GM18508 (cell line): ENCODE results near the gene SCGB1C2.
"Not testable (repeated sequence)": the region's sequence is repeated elsewhere in the genome, so short reads cannot be mapped to it uniquely, and the experiment has no call there.

Experiments used
- ATAC-seq: cut with Tn5 transposase; IDR thresholded peaks from one replicate; pipeline ENCODE4 v1.9.1; 2021; ENCODE audit warnings: moderate number of reproducible peaks; ENCODE audit not compliant: insufficient read depth, unreplicated experiment

SCGB1C2 gene

DNA sequence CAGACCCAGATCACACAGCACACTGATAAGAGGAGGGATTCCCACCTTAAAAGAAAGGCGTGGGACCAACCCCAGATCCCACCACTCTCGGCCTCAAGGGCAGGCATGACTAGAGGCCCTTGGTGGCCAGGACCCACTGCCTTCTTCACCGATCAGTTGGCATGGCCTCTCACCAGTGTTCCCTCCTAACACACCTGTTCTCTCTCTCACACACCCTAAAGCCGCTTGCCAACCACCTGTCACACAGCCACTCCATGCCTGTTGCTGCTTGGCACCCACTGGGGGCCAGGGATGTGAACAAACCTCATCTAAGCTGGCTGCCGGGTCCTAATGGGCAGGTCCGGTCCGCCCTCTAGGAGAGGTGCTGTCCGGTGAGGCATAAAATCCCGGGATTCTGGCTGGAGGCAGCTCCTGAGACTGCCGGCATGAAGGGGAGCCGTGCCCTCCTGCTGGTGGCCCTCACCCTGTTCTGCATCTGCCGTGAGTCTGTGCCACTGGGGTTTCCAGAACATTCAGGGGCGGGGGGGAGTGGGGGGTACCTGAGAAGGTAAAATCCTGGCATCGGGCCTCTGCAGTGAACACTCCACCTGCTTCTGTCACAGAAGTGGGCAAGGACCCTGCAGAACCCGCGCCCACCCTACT is at the start of gene SCGB1C2:
Gene SCGB1C2 (plus strand): TSS at position 404 of the 642 bp plus-strand sequence. CDS start 22 bp downstream, at position 426.
- not testable (repeated sequence) for ATAC-seq

DNA sequence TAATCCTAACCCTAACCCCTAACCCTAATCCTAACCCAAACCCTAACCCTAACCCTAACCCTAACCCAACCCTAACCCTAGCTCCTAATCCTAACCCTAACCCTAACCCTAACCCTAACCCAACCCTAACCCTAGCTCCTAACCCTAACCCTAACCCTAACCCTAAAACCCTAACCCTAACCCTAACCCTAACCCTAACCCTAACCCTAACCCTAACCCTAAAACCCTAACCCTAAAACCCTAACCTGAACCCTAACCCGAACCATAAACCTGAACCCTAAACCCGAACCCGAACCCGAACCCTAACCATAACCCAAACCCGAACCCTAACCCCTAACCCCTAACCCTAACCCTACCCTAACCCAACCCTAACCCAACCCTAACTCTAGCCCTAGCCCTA is 24.3 kb upstream of the SCGB1C2 start:
- ATAC-seq, result not testable (repeated sequence)

DNA sequence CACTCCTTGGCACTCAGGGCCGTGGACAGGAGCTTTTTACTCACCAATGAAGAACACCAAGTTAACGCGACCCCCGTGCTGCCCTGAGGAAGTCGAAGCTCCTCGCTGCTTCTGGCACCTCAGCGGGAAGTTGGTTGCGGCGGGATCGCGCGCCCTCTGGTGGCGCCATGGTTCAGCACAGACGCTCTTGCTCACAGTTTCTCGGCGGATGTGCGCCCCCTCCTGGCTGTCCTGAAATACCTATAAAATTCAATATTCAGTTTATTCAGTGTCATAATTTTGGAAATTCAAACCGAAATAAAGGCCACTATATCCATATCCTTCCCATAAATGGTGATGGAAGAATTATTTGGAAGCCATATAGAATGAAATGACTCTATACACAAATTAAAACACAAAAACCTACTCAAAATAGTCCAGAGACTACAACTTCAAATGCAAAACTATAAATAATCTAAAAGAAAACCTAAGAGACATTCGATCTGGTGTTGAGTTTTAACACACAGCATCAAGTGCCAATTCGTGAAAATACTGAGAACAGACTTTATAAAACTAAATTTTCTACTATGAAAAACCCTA is 18.9 kb upstream of the SCGB1C2 start:
- ATAC-seq, result not testable (repeated sequence)

DNA sequence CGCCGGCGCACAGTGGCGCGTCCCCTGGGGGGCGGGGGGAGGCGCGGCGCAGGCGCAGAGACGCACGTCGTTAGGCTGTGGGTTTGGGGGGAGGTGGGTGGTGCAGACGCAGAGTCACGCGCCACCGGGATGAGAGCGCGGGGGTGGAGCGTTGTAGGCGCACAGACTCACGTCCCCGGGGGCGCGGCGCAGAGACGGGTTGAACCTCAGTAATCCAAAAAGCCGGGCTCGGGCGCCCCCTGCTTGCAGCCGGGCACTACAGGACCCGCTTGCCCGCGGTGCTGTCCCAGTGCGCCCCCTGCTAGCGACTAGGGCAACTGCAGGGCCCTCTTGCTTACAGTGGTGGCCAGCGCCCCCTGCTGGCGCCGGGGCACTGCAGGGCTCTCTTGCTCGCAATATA is 3.4 kb upstream of the SCGB1C2 start:
- ATAC-seq, result not testable (repeated sequence)

DNA sequence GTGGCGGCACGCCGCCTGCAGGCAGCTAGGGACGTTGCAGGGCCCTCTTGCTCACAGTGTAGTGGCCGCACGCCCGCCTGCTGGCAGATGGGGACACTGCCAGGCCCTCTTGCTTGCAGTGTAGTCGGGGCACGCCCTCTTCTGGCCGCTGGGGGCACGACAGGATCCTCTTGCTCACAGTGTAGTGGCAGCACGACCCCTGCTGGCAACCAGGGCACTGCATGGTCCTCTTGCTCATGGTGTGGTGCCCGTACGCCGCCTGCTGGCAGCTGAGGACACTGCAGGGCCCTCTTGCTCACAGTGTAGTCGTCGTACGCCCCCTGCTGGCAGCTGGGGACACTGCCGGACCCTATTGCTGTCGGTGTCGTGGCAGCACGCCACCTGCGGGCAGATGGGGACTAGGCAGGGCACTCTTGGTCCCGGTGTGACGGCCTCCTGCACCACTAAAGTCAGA is 3.0 kb upstream of the SCGB1C2 start:
- ATAC-seq, result peak; percentile 35

DNA sequence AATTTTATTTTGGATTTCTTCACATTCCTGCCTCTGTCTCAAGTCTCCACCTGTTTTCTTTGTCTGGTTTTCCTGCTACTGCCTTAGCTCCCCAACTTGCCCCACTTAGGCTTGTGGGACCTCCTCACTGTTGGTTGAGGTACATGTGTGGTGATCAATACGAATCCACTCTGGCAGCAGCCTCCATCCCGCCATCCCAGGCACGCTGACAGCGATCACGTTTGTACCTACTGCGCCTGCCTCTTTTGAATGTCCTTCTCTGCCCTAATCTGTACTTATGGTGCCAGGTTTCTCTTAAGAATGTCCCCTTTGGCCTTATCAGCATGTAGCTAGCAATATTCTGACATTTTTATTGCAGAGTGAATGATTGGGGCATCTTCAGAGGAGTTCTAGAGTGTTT is 2.3 kb upstream of the SCGB1C2 start:
- not testable (repeated sequence) for ATAC-seq

DNA sequence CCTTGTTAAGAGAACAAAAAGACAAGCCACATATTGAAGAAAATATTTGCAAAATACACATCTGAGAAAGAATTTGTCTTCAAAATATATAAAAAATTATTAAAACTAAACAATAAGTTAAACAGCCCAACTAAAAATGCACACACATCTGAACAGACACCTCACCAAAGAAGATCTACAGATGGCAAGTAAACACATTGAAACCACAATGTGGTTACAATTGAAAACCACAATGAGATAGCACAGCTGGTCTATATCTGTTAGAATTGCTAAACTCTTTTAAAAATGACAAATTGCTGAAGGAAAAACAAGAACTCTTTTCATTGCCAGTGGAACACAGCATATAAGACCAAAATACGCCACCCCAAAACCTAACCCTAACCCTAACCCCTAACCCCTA is 1.5 kb upstream of the SCGB1C2 start:
- not testable (repeated sequence) for ATAC-seq

DNA sequence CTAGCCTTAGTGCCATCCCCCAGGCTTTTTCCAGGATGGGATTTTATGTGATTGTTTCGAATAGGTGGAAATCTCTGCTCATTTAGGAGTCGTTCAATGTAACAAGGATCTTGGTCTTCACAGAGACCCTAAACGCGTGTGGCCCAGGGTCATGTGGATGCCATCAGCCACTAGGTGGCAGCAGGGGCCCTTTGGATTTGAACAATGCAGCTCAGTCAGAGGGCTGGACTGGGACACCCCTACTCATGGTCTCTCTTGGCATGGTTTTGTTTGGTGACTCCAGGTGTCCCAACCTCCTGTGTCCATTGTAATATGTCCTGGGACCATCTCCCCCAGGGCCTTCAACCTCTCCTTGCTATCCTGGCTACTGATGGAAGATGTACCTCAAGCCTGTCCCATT is 838 bp upstream of the SCGB1C2 start:
- ATAC-seq, result peak; percentile 46

DNA sequence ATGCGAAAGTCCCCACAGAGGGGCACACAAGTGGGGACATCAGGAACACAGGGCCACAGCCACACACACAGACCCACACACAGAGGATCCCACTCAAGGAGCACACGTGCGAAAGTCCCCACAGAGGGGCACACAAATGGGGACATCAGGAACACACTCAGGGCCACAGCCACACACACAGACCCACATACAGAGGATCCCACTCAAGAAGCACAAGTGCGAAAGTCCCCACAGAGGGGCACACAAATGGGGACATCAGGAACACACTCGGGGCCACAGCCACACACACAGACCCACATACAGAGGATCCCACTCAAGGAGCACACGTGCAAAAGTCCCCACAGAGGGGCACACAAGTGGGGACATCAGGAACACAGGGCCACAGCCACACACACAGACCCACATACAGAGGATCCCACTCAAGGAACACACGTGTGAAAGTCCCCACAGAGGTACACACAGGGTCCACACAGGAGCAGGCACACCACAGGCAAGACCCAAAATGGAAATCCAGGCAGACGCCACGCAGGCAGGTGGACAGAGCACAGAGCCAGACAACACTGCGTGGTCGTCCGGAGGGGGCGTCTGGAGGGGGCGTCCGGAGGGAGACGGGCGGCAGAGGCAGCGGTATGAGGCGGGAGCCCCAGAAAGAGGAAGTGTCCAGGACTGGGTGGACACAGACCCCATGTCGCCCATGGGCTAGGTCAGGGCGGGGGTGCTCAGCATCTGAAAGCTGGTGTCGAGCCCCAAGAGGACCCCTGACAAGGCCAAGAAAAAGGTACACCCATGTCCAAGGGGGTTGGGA is 2.2 kb downstream of the SCGB1C2 start:
- ATAC-seq, result not testable (repeated sequence)

DNA sequence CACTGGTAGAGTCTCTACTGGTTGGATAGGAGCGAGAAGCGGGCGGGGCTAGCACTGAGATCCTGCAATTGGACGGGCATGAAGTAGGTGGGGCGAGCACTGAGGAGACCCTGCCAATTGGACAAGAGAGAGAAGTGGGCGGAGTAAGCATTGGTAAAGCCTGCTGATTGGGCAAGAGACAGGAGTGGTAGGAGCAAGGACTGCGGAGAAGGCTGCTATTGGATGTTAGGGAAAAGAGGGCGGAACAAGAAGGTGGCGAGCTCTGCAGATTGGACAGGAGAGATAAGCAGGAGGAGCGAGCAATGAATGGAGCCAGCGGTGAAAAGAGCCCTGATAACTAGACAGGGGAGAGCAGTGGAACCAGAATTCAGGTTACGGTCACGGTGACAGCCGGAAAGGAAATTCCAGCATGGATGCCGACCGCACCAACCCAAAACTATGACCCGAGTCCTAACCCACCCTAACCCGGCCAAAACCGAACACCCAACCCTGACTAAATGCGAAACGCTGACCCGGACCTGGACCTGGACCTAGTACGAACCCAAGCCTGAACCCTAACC is 4.8 kb downstream of the SCGB1C2 start:
- no peak for ATAC-seq

DNA sequence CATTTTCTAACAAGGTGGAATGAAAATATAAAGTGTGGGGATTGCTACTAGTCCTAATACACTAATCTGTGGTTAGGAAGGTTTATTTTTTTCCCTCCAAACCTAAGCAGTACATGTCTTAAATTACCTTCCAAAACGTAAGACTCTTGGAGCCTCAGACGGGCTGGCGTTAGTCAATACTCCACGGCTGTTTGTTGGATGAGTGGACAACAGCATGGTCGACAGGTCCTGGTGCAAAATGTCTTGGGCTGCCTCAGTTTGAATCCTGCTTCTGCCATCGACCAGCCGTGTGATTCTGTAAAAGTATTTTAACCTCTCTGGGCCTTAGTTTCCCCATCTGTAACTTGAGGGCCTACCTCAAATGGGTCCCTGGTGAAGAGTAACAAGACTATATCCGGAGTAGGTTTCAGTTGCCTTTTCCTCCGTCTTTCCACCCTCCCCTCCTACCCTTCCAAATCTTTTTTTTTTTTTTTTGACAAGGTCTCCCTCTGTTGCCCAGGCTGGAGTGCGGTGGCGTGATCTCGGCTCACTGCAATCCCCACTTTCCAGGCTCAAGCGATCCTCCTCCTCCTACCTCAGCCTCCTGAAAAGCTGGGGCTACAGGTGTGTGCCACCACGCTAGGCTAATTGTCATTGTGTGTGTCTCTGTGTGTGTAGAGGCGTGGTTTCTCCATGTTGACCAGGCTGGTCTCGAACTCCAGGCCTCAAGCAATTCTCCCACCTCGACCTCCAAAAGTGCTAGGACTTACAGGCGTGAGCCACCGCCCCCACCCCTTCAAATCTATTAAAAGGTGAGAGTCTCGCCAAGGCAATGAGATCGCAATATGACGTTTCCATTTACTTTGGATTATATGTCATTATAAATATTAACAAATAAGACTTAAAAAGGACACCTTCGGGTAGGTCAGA is 5.8 kb downstream of the SCGB1C2 start:
- no peak for ATAC-seq

DNA sequence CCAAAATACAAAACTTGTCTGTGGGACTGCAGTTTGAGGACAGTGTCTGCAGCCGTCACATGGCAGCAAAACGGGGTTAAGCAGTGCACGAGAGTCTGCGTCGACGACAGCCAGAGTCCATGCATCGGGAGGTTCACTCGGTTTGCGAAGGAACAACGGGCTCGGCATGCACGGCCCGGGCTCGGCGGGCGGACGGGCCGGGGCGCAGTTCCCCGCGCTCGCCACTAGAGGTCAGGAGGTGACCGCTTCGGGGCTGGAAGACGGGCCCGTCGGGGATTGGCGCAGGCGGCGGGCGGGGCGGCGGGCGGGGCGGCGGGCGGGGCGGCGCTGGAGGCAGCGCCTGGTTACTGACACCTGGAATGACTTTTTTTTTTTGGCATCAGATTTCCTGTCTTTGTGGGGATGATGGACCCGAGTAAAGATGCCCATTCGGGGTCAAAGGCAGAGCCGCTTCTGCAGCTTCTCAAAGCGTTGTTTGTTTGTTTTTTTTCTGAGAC is 6.5 kb downstream of the SCGB1C2 start:
- no peak for ATAC-seq

DNA sequence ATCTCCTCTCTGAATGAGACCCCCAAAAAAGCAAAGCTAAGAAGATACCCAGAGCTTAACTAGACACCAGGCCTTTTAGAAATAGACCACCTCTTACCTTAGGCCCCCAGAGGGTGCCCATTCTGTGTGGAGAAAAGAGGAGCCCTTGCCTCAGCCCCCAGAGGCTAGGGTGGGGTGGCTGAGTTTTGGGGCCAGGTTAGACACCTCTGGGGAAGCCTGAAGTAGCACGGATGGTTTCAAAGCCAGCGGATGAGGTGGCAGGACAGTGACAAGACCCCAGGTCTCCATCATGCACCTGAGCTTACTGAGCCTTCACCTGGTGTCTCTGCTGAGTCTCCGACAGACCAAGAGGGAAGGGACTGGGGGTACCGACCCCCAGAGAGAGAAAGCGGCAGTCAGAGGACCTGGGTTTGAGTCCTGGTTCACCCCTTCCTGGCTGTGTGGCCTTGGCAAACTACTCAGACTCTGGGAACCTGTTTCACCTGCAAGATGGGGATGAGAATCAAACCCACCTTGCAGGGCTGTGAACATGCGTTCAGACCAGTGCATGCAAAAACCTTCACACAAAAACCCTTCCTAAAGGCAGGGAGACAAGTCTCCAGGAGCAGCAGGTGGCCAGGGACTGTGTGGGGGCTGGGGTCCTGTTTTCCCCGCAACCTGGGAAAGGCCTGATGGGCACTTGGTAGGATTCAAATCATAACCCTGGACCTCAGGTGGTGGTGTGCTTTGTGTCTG is 7.7 kb downstream of the SCGB1C2 start:
- no peak for ATAC-seq

DNA sequence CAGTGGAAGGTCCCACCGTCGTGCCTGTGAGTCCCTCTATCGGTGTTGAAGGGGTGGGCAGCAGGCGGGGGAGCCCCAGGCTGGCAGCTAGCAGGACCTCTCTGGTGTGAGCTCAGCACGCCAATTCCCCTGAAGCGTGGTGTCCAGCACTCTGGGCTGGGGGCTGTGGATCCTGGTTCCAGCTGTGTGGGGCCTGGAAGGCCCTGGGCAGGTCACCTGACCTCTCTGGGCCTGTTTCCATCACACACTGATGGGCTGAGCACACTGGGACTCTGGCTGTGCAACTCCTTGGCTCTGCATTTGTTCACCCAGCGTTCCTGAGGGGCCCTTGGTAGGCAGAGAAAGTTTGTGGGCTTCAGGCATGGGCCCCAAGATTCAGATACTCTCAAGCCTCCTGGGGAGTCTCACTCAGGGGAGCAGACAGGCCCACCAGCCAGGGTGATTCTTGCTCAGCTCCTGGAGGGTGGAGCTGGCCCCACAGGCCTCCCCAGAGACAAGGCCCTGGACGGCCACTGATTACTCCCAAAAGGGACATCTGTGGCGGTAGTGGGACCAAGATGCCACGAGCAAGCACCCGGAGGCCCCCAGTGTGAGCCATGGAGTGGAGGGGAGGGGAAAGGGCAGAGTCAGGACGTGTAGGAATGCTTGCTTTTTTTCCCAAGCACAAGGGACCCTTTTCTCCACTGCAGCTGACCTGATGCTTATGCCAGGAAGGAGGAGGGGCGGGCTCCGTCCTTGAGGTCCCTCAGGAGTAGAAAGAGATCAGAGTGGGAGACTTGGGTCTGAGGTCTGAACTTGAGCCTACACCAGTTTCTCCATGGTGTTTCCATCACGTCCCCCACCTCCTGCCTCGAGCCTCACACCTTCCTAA is 8.5 kb downstream of the SCGB1C2 start:
- ATAC-seq, result no peak

DNA sequence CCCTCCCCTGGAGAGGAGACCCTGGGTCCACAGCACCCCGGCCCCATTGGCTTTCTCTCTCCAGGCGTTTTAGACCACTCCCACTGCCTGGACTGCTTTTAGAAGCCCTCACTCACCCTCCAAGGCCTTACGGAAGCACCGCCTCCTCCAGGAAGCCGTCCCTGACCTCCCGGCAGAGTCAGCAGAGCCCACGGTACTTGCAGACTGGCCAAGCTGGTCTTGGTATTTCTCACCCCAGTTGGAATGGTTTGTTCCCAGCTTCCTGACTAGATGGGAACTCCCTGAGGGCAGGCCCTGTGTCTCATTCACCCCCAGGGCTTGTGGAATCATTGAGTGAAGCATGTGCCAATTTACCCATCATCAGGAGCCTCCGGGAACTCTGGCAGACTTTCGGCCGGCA is 9.2 kb downstream of the SCGB1C2 start:
- ATAC-seq, result no peak

DNA sequence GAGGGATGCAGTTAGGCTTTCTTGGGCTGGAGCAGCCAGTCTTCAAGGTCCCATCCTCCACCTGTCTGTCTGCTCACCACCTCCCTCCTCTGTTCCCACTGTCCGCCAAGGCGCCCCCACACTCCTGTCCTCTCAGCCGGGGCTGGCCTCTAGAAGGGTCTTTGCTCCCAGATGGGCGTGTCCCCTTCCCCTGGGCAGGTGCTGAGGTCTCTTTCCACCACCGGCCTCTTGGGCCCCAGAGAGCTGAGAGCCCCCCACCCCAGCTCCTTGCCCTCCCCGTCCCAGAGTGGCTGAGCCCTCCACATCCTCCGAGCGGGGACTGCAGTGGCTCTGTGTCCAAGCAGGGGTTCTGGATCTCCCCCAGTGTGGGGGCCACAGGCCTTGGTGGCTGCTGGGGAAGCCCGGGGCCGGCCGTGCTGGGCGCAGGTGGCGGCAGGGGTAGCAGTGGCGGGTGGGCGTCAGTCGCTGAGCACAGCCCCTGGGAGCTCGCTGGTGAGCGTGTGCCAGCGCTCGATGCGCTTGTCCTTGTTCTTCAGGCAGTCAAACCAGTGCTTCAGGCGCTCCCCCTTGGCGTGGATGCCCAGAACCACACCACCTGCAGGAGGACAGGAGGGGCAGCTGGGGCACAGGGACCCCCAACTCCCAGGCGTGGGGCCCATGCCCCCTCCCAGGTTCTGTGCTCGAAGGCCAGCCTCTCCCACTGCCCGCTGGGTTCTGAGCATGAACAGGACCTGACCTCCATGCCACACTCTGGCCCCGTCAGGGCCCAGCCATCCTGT is 9.8 kb downstream of the SCGB1C2 start:
- ATAC-seq, result no peak
